ENCODE measurements around the gene HNRNPC. TPM values are rescaled to one million over a fixed set of nuclear protein-coding genes. Genes with fewer than 3 reads are reported as not detected.
"Not testable (repeated sequence)": the region's sequence is repeated elsewhere in the genome, so short reads cannot be mapped to it uniquely, and the experiment has no call there.

Gene HNRNPC
- total RNA-seq, 1 donor from 2014 or later, result 537 TPM

- DNase-seq (ENCODE audit: extremely low read depth, low read depth, low spot score), result not testable (repeated sequence)
These were observed 3.4 kb upstream of the HNRNPC start for GRCh38 chr14:21272661-21273060.

- DNase-seq (ENCODE audit: extremely low read depth, low read depth, low spot score), result no peak
These were observed 508 bp downstream of the HNRNPC start for GRCh38 chr14:21268617-21269251.

GRCh38 chr14:21267886-21268616 lies 1.2 kb downstream of the HNRNPC start:
- DNase-seq (ENCODE audit: extremely low read depth, low read depth, low spot score), result no peak

GRCh38 chr14:21267431-21267845 lies 1.8 kb downstream of the HNRNPC start:
- DNase-seq (ENCODE audit: extremely low read depth, low read depth, low spot score), result no peak

GRCh38 chr14:21264025-21264801 lies 5.0 kb downstream of the HNRNPC start:
- DNase-seq (ENCODE audit: extremely low read depth, low read depth, low spot score), result no peak

- DNase-seq (ENCODE audit: extremely low read depth, low read depth, low spot score), result no peak
These were observed 5.8 kb downstream of the HNRNPC start for GRCh38 chr14:21263284-21264024.

GRCh38 chr14:21262410-21262809 lies 6.8 kb downstream of the HNRNPC start:
- DNase-seq (ENCODE audit: extremely low read depth, low read depth, low spot score), result no peak

GRCh38 chr14:21261824-21262223 lies 7.4 kb downstream of the HNRNPC start:
- DNase-seq (ENCODE audit: extremely low read depth, low read depth, low spot score), result no peak

- DNase-seq (ENCODE audit: extremely low read depth, low read depth, low spot score), result no peak
These were observed 10.1 kb downstream of the HNRNPC start for GRCh38 chr14:21258889-21259787.

- no peak for DNase-seq (ENCODE audit: extremely low read depth, low read depth, low spot score)
These were observed 11.0 kb downstream of the HNRNPC start for GRCh38 chr14:21258005-21258888.

- DNase-seq (ENCODE audit: extremely low read depth, low read depth, low spot score), result no peak
These were observed 11.8 kb downstream of the HNRNPC start for GRCh38 chr14:21257394-21257909.

- no peak for DNase-seq (ENCODE audit: extremely low read depth, low read depth, low spot score)
These were observed 12.5 kb downstream of the HNRNPC start for GRCh38 chr14:21256539-21257393.

- not testable (repeated sequence) for DNase-seq (ENCODE audit: extremely low read depth, low read depth, low spot score)
These were observed 13.2 kb downstream of the HNRNPC start for GRCh38 chr14:21256102-21256447.

GRCh38 chr14:21255385-21256101 lies 13.7 kb downstream of the HNRNPC start:
- no peak for DNase-seq (ENCODE audit: extremely low read depth, low read depth, low spot score)

GRCh38 chr14:21252149-21252548 lies 17.1 kb downstream of the HNRNPC start:
- no peak for DNase-seq (ENCODE audit: extremely low read depth, low read depth, low spot score)

- no peak for DNase-seq (ENCODE audit: extremely low read depth, low read depth, low spot score)
These were observed 18.0 kb downstream of the HNRNPC start for GRCh38 chr14:21251215-21251614.

- no peak for DNase-seq (ENCODE audit: extremely low read depth, low read depth, low spot score)
These were observed 20.4 kb downstream of the HNRNPC start for GRCh38 chr14:21248739-21249411.

Measured in glomerular endothelial cell (primary cell).